GM20431 (cell line): ENCODE measurements around the gene RAD51B.

Experiments used
- in situ Hi-C: fragments of 300-500 bp; cut with MseI, MboI; formaldehyde crosslinking; loops from one replicate; pipeline ENCODE4 v1.15.0; 2020; ENCODE audit warnings: low sequenced_read_pairs; ENCODE audit not compliant: unreplicated experiment

Gene RAD51B

DNA sequence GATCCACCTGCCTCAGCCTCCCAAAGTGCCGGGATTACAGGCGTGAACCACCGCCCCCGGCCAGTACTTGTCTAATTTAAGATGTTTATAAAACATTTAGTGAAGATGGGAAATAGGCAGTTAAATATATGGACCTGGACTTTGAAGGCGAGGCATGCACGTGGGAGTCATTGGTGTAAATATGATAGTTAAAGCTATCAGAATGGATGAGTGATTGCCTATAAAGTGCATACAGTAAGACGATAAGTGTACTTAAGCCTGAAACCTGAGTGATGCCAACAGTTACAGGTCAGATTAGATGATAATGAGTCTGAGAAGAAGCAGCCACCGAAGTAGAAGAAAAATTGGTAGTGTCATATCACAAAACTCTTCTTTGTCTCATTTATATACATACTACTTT lies 11.5 kb downstream of the RAD51B start:
- in situ Hi-C loops = no loop called here

DNA sequence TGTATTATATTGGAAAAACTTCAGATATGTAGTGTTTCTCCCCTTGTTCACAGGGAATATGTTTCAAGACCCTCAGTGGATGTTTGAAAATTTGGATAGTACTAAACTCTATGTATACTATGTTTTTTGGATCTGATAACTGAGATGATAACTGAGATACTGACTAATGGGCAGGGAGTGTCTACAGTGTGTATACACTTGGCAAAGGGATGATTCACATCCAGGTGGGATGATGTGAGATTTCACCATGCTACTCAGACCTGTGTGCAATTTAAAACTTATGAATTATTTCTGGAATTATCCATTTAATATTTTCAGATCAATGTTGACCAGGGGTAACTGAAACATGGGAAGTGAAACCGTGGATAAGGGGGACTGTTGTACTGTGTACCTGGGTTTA lies 13.8 kb downstream of the RAD51B start:
- in situ Hi-C loops = no loop called here

DNA sequence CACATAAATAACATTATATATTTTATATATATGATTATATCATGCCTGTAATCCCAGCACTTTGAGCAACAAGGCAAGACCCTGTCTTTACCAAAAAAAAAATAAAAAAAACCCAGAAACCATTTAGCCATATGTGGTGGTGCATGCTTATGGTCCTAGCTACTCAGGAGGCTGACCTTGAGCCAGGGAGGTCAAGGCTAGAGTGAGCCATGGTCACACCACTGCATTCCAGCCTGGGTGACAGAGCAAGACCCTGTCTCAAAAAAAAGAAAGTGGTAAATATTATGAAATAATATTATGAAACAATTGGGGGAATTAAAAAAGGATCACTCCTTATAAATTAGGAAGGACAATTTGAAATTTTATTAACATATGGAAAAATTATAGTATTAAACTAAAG lies 16.0 kb downstream of the RAD51B start:
- in situ Hi-C loops = no loop called here

DNA sequence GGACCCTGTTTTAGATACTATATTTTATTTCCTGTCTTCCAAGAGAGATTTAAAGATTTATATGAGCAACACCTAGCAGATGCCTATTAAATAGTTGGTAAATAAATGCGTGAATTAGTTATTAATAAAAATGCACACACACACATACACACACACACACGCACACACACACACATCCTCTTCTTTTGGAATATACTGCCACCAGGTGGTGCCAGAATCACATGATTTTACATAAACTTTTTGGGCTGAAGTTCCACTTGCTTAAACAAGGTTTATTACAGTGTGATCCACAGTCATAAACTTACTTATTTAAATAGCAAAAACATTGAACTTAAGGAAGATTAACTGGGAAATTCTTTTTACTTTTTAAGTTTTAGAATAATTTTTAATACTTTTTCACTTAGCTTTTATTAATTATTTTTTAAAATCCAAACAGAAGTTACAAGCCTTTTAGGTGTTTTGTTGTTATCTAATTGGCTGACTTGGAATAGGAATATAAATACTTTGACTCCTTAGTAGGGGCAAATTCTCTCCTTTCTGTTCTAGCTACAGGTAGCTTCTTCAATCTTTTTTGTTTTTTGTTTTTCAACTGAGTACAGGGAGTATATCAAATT lies 17.5 kb downstream of the RAD51B start:
- in situ Hi-C loops = no loop called here

DNA sequence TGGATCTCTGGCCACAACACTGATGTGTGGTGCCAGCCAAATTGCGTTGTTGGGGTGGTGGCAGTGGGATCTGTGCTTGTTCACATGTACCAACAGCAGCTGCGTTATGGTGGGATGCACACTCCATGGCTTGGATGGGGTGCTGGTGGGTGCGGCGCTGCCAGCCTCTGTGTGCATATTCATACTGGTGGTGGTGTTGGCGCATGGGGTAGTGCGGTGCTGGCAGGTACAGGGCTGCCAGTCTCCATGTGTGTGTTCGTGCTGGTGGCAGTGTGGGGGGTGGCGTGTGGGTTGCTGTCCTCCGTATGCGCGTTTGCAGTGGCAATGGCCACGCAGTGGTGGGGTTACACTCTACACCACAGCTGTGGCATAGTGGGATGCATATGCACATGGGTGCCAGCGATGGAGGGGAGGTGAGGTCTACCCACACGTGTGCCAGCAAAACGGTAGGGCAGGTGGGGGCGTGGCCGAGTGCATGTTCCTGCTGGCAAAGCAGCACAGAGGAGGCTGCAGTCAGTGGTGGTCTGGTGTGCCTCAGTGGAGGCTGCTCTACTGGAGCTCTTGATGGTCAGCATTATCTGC lies 26.5 kb downstream of the RAD51B start:
- in situ Hi-C loops = no loop called here

DNA sequence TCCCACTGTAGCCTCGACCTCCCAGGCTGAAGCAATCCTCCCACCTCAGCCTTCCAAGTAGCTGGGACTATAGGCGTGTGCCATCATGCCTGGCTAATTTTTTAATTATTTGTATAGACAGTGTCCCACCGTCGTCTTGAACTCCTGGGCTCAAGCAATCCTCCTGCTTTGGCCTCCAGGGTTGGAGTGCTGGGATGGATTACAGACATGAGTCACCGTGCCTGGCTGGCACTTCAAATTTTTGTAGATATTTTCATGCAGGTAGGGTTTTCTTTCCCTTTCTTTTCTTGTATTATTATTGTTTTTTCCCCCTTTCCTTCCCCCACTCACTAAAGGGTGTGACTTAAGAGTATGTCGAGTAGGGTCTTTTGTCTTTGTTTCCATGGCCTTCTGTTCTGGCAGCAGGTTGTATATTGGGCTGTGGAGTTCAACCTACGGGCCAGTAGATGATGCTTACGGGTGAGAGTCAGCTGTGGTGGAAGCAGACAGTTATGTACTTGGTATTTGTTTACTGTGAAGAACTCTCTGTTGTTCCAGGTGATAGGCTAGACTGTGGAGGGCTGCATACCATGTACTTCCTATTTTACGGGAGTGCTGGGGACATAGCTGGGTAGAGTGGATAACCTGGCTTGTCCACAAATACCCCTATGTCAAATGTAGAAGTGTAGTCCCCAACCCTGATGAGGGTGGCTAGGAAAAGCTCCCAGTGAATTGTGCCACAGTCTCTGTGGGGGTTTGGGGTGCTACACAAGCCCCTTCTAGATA lies 30.7 kb downstream of the RAD51B start:
- in situ Hi-C loops = no loop called here

DNA sequence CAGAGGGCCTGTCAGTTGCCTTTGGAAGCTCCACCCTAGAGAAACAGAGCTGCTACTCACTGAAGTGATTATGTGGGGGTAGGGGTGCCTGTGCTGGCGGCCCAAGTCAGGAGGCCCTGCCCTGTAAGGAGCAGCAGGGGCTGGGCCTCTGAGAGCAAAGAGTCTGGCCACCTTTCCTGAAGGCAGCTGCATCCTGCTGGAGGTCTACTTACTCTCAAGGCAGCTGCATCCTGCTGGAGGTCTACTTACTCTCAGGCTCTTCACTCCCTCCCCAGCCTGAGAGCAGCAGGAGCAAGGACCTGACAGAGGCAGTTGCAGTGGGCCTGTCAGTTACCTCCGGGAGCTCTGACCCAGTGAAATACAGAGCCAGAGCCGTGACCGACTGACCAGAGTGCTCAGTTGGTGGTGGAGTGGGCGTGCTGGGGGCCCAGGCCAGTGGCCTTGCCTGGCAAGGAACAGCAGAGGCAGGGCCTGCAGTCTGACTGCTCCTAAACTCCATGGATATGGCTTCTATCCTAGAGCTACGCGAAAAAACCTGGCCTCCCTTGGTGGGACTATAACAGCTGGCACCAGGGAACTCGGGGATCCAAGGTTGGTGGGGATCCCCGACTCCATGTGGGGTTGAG lies 32.3 kb downstream of the RAD51B start:
- in situ Hi-C loops = no loop called here

DNA sequence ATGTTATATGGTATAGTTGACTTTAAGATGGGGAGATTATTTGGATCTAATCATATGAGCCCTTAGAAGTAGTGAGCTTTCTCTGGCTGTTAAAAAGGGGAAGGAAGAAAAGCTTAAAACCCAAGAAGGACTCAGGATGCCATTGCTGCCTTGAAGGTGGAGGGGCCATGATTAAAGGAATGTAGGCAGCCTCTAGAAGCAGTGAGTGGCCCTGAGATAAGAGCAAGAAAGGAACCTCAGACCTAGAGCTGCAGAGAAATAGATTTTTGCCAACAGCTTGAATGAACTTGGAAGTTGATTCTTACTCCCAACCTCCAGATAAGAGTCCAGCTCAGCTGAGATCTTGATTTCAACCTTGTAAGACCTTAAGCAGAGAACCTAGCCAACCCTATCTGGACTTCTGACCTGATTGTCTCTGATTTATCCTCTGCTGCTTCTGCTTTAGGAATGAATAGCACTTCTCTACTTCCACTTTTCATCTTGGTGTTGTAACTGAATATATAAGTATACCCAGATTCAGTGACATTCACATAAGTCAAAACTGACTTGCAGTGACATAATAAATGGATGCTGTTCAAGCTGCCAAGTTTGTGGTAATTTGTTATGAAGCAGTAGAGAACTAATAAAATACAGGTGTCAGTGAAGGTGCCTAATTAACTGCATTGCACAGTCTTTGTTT lies 33.5 kb downstream of the RAD51B start:
- in situ Hi-C loops = no loop called here

DNA sequence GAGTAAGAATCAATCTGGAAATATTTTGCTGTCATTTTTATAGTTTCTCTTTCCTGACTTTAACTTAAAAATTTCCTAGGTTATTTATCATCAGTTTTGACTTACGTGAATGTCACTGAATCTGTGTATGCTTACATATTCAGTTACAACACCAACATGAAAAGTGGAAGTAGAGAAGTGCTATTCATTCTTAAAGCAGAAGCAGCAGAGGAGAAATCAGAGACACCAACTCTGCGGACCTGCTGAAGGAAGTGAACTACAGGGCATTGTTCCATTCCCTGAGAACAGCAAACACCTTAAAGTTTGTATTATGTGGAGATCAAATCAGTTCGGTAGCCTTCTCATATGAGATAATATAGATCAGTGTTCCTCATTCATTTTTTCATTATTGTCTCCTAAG lies 34.1 kb downstream of the RAD51B start:
- in situ Hi-C loops = no loop called here

DNA sequence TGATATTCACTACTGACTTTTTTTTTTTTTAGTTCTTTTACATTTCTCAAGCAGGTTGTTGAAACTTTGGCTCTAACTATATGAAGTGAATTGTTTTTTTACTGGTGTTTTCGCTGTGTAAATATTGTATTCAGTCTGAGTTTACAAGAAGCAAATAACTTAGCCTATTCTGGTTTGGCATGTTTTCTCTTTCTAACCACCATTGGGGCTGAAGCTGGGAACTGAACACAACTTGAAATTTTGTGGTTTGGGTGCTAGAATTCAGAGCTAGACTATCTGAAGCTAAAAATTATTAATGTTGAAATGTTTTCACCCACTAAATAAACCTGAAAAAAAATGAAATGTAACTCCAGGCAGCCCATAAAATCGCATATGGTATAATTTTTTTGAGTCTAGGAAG lies 37.2 kb downstream of the RAD51B start:
- in situ Hi-C loops = no loop called here

DNA sequence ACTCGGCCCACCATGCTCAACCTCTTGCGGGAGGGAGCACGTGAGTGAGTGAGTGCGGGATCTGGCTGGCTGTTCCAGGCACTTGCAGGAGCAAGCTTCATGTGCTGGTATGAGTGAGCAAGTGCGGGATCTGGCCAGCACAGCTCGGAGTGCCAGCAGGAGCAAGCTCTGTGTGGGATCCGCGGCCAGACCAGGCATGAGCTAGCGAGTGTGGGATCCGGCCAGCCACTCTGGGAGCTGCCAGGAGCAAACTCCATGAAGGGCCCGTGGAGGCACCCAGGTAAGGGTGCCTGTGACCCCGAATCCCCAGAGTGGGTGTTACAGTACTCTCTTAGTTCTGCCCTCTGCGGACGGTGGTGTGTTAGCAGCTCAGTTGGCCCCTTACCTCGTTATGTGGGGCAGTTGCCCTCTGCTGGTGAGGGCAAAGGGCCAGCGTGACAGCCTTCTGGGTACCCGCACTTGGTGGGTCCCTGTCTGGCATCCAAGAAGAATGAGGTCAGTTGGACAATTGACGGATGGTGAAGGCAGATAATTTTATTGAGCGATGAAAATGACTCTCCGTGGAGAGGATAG lies 38.3 kb downstream of the RAD51B start:
- in situ Hi-C loops = no loop called here

DNA sequence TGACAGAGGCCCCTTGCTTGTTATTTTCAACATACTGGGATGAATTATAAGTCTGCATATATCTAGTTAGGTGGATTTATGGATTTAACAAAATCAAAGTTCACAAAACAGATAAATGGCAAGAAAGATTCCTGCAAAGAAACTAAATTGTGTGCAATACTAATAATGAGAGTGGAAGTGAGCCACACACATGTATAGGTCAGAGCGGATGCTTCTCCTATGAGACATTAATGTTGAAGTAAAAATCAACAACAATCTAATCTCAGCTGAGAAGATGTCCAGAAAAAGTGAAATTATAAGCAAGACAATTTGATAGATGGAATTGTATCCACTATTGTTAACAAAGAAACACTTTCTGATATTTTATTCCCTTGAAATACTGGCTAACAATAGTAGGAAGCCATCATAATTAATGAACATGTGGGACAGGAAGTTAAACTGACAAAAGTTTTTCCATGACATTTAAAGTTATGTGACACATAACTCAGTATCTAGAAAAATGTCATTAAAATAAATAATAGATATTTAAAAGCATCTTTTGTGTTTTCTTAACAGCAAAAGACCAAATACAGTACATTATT lies 39.7 kb downstream of the RAD51B start:
- in situ Hi-C loops = no loop called here

DNA sequence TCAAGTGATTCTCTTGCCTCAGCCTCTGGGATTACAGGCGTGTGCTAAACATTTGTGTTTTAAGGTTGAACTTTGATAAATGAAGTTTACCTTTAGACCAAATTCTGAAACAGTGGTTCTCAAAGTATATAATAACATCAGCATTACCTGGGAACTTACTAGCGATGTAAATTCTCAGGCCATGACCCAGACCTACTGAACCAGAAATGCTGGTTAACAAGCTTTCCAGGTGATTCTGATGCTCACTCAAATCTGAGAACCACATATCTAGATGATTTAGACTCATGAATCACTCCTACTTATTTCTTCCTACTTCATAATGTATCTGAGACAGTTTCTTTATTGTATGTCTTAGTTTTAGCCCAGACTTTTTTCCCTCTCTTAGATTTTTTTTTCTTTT lies 43.6 kb downstream of the RAD51B start:
- in situ Hi-C loops = no loop called here

DNA sequence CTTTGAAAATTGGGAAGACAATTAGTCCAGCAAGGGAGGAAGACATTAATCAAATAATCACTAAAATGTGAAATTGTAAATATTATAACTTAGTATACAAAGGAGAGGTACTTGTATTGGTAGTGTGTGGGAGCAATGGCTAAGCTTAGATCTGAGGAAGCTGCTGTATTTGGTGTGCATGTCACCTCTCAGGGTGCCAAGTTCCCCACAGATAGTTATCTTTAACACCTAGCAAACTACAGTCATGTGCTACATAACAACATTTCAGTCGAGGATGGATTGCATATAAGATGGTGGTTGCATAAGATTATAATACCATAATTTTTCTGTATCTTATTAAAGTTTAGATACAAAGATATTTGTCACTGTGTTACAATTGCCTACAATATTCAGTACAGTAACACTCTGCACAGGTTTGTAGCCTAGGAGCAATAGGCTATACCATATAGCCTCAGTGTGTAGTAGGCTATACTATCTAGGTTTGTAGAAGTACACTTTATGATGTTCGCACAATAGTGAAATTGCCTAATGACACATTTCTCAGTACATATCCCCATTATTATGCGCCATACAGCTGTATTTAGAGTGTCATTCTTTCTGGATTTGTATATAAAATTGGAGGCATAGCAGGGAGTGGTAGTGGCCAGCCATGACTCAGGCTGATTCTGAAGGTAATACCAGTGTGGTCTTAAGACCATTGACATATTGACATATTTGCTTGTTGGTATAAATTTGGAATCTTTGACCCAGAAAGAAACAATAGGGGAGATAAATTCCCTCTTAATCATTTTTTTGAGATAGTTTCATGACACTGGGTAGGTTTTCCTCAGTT lies 55.8 kb downstream of the RAD51B start:
- in situ Hi-C loops = no loop called here

DNA sequence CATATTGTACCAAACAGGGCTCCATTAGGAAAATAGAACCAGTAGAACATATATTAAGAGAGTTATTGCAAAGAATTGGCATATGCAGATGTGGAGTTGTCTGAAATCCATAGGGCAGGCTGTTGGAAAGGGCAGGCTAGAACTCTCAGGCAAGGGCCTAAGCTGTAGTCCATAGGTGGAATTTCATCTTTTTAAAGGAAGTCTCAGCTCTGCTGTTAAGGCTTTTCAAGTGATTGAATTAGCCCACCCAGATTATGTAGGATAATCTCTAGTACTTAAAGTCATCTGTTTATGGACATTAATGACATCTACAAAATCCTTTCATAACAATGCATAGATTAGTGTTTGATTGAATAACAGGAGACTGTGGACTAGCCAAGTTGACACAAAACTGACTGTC lies 59.4 kb downstream of the RAD51B start:
- in situ Hi-C loops = no loop called here

DNA sequence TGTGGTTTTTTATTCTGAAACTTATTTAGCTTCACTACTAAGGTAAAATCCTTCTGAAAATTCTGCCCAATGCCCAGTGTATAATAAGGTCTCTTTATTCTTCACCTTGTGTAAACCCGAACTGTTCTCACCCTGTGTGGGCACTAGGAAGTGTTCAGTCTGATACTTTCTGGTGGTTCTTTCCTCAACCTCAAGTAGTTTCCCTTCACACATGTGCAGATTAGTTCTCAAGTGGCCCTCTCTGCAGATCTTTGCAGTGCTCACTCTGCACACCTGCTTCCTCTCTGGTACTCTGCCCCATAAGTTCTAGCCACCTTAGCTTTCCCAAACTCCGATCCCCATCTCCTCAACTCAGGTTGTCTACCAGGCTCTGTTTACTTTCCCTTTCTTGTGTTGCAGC lies 61.6 kb downstream of the RAD51B start:
- in situ Hi-C loops = no loop called here

DNA sequence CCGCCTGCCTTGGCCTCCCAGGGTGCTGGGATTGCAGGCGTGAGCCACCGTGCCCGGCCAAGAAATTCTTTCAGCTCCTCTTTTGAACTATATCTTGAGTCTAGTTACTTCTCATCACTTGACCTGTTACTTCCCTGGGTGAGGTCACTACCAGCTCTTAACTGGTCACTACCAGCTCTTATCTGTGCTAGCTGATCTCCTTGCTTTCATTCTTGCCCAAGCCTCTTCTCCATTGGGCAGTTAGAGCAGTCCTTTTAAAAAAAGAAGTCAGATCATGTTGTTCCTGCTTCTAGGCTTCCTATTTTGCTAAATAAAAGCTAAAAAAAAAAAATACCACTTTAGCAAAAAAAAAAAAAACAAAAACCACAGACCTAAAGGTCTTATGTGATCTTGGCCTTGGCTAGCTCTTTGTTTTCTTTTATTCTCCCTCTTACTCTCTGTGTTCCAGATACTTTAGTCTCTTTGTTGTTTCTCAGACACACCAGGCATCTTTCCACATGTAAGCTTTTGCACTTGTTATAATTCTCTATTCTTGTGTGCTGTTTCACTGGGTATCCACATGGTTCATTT lies 63.5 kb downstream of the RAD51B start:
- in situ Hi-C loops = no loop called here

DNA sequence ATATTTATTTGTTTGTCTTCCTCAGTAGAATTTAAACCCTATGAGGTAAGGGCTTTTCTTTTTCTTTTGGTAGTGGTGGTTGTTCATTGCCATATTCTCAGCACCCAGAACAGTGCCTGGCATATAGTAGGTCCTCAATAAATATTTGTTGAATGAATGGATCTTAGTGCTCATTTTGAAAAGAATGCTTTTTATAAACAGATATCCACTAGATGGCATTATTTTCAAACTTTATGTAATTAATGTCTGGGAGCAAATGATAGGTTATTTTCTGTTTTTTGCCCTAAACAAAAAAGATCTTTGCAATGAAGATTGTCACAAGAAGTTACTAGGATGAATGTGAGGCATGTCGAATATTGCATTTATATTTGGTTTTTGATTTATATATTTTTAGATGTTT lies 64.1 kb downstream of the RAD51B start:
- in situ Hi-C loops = no loop called here

DNA sequence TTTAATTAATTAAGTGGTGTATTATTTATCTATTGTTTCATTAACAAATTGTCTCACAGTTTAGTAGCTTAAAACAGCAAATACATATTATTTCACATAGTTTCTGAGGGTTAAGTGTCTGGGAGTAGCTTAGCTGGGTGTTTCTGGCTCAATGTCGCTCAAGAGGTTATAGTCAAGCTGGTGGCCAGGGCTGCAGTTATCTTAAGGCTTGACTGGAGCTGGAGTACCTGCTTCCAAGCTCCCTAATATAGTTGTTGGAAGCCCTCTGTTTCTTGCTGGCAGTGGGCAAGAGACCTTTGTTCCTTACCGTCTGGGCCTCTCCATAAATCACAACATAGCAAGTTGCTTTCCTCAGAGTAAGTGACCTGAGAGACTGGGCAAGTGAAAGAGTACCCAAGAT lies 66.6 kb downstream of the RAD51B start:
- in situ Hi-C loops = no loop called here
